ENCODE measurements around the gene PALLD.

DNA sequence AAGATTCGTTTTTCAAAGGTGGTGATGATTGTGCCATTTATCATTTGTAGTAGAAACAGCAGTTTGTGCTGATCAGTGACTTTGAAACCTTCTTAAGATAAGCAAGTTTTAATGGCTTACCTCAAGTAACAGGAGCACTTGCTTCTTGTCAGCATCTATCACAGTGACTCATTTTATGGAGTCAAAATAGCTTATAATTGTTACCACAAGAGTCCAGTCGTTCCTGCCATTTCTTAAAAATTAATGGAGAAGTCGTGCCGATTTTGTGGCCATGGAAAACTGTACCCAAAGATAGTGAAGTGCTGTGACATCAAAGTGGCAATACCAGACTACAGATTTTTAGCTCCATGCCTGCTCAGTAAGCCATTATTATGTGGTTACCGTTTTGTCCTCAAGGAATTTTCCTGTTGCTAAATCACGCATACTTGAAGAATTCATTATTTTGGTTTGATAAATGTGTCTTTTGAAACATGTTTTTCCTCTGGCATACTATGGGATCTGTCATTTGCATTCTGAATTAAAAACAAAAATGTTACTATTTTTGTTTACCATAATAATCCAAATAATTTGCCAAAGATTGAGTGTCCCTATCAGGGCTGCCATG is 383.3 kb downstream of the PALLD start:
- TF ChIP-seq POLR2A (IDR thresholded peaks at IDR 0.05): no peak
- TF ChIP-seq CTCF (IDR thresholded peaks at IDR 0.05): no peak
